Adrenal gland (tissue), 5 donors: ENCODE results near the gene ADGRA1.

Experiments
- CTCF ChIP-seq, 6 experiments: fragments of 450-650 bp in 4 of 6; fragments of 200-600 bp in 2 of 6; sonication (generic) in 1 of 6; IDR thresholded peaks; 1 replicate in 5 of 6; 2 replicates in 1 of 6; pipeline versions ENCODE4 v1.5.1 to v1.8.0; 2016 to 2021; ENCODE audit warnings: antibody characterized with exemption in 6 of 6, mild to moderate bottlenecking in 2 of 6, moderate library complexity in 1 of 6
- POLR2A ChIP-seq, 2 donors: fragments of 450-650 bp; IDR thresholded peaks; one replicate each; pipeline ENCODE4 v1.6.1; 2017; ENCODE audit warnings: antibody characterized with exemption in 2 of 2, mild to moderate bottlenecking in 2 of 2, moderate library complexity in 1 of 2
- donor health status: DM: no; HTN: no; CAD: no.

- TF ChIP-seq CTCF (IDR thresholded peaks at IDR 0.05) (peak; percentile 21 to 77 (median 54)), POLR2A (IDR thresholded peaks at IDR 0.05) (no peak)
Observed at GRCh38 chr10:133124357-133125211, 36.9 kb downstream of the ADGRA1 start.
